Fibroblast of skin of right quadriceps (primary cell): Measurements from ENCODE around the gene ARNT2.
A peak's percentile ranks its signal among the peaks of the same experiment; 100 is the strongest.

Experiments used
- DNase-seq: peaks from one replicate; pipeline ENCODE4 v3.0.0-alpha.2; 2013

Gene ARNT2

DNA sequence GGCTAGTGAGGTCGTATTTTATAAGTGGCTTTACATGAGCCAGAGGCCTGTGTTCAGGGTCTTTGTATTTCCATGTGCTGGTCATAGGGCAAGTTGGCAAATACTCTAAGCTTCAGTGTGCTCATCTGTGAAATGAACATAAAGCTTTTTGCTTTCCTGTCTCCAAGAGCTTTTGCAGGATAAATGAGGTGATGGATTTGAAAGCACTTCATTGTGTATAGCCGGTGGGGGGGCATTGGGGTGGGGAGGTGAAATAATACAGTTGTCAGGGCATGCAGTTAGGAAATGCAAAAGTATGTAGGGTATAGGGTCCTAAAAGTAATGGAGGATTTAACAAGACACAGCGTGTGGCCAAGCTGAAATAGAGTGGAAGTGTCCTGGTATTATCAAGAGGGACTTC, 67.7 kb downstream of the ARNT2 start:
- no peak for DNase-seq

DNA sequence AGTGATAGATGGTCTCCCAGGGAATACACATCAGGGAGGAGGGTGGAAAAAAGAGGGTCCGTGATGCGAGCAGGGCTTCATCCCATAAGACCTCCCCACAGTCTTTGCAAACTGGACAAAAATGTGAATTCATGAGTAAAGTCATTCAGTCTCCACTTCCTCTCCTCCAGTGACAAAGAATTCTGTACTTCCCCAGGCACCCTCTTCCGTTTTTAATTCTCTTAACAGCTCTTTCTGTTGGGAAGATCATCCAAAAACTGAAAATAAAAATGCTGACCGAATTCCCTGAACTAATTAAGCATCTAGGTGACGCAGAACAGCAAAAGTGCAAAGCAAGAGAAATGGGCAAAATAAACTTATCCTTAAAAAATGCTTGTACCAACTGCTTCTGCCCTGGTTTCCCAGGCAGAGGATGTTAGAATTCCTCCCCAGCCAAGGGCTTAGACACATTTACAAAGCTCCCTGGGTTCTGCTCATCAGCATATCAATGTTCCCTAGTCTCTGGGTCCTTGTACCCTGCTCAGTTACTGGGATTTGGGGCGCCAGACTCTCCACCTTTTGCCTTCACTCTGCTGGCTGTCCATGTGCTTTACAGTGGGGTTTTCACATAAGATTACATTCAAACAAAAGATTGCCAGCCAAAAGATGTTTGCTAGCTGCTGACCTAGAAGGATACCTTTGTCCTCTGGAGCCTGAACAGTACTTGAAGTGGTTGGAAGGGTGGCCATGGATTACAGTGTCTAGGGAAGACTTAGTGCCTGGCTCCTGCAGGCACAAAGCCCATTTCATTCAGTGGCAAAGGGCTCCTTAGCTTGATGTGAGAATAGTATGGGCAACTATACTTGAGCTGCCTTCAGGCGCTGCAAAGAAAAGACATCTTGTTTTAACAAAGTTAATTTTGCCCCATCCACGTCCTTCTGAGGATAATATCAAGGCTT, 69.4 kb downstream of the ARNT2 start:
- no peak for DNase-seq

DNA sequence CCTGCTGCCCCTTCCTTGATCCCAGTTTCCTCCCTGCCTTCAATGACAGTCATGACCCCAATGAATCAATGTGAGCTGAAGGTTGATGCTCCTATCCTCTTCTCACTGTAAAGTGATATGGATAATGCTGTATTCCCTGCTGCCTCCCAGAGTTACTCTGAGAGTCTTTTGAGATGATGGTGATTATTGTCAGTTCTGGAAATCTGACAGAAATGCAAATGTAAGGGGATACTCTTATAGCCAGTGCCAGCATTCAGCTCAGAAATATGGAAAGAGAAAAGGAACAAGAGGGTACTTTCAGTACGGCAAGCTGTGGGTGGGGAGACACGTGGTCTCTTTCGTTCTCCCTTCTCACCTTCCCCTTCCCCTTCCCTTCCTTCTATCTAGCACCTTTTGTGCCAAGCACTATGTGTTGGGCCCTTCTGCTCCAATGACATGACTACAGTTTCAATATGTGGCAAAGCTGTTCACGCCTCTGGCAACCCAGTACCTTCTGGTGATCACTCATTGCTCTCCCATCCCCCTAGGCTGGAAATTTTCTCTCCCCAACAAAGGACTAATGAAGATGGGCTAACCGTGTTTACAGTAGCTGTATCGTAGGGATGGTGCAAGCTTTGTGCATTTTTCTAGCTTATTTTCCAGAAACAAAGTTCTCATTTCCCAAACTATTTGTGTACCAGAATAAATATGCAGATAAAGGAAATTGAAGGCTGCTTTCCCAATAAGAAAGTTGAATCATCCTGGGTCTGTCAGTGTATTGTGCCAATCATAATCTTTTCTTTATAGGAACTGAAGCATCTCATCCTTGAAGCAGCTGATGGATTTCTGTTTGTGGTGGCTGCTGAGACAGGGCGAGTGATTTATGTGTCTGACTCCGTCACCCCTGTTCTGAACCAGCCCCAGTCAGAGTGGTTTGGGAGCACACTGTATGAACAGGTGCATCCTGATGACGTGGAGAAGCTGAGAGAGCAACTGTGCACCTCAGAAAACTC, 70.3 kb downstream of the ARNT2 start:
- no peak for DNase-seq

DNA sequence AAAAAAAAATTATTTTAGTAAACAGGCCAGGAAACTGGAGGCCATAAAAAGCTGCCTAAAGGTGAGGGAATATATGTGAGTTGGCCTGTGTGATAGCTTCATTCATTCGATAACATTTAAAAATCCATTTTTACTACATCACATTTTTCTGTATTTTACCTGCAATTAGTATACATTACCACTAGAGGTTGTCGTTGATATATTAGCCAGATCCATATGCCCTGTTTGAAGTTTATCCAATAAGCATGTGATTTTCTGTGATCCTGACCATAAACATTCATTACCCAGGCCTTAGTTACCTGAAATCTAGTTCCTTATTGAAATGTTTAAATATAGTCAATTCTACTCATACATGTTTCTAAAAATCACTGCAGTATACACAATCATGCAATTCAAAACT, 71.4 kb downstream of the ARNT2 start:
- DNase-seq, result no peak

GRCh38 chr15:80476036-80476435, 71.9 kb downstream of the ARNT2 start:
- no peak for DNase-seq

GRCh38 chr15:80478075-80478474, 73.9 kb downstream of the ARNT2 start:
- DNase-seq, result peak; percentile 43

DNA sequence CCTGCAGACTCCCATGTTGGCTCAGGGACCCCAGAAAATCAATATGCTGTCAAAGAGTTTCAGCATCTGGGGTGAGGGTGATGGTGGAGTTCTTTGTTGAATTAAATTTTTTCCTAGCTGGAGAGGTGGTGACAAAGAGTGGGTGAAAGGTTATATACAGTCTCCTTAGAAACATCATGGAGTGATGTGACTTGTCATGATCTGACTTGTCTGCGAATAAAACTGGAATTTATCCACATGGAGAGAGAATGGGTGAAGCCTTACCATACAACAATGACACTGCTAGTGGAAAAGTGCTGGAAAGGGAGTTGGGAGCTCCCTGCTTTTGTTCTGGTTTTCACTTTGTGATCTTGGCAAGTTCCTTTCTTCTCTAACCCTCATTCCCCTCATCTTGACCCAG, 75.0 kb downstream of the ARNT2 start:
- DNase-seq, result no peak

GRCh38 chr15:80480171-80480811, 76.1 kb downstream of the ARNT2 start:
- no peak for DNase-seq

- DNase-seq, result peak; percentile 99
Measured at GRCh38 chr15:80480909-80481308, 76.7 kb downstream of the ARNT2 start.

- peak; percentile 42 for DNase-seq
Measured at GRCh38 chr15:80482696-80483095, 78.5 kb downstream of the ARNT2 start.

DNA sequence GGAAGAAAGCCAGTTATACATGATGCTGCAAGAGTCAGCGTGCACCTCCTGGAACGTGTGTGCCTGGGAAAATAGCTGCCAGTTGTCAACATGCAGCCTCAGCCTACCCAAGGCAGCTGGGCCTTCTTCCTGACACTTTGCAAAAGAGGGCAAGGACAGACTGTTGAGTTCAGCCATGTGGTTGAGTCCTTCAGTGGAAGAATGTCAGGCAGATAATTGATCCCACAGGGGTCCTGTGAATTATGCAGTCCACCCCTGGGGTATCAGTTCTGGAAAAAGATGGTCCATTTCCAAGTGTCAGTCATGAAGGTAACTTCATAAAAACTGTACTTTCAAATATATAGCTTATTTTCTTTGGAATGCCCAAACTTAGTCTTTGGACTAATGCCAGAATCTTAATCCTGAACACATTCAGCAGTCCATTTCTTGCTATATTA, 79.6 kb downstream of the ARNT2 start:
- peak; percentile 72 for DNase-seq

DNA sequence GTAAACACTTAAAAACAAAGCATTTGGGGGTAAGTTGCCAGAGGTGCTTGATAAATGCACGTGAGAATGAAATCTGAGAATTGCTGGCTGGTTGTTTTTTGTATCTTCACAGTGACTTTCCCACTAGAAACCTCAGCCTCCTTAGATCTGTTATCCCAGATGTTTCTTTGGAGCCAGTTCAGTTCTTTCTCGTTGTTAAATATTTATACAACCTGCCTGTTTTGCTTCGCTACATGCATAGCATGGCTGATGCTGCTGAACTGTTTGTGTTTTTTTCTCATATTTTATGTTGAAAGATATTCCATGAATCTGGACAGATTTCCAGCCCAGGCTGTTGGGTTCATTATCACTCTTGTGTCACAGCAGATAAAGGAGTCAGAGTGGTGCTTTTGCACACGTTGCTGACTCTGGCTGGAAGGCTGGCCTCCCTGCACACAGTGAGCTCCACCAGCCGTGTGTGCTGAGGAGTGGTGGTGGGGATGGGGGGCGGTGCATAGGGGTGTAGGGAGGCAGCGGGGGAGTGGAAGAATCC, 80.2 kb downstream of the ARNT2 start:
- no peak for DNase-seq

- DNase-seq, result no peak
Measured at GRCh38 chr15:80485370-80486164, 81.4 kb downstream of the ARNT2 start.

GRCh38 chr15:80487839-80488390, 83.7 kb downstream of the ARNT2 start:
- peak; percentile 71 for DNase-seq

DNA sequence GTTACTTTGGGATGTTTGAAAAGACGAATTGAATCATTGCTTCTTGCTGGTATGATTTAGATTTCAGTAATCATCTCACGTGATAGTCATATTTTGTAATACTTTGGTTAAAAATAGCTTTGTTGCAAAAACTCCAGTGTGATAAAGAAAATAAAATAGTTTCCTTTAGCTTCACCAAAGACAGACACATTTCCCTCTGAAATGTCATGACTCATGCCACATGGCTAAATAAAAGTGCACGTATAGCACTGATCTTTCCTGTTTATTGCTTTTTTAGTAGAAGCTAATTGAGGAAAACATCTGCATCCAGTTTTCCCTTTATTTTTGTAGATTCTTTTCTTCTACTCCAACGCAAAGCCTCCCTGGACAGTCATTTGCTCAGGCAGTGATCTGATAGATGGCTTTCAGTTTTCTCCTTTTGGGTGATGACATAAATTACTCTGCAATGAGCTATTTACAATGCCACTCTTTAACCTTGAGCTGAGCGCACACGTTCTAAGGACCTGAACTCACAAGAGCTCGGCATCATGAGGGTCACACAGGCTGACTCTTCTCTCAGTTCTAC, 84.9 kb downstream of the ARNT2 start:
- peak; percentile 98 for DNase-seq

- DNase-seq, result no peak
Measured at GRCh38 chr15:80490431-80490990, 86.3 kb downstream of the ARNT2 start.

GRCh38 chr15:80491163-80491847, 87.1 kb downstream of the ARNT2 start:
- DNase-seq, result no peak

DNA sequence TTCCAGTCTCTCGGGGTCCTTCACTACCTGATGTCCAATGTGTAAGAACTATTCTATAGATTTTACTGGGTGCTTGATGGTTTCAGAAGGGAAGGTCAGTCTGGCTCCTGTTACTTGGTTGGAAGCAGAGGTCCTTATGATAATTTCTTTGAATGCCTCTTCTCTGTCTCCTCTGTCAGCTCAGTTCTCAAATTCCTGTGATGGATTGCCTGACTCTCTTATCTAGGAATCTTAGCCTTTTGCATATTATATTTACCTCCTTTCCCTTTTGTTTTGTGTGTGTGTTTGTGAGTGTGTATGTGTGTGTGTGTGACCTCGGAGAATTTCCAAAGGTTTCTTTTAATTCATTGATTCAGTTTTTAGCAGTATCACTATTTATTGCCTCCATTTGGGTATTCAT, 88.2 kb downstream of the ARNT2 start:
- DNase-seq, result no peak

DNA sequence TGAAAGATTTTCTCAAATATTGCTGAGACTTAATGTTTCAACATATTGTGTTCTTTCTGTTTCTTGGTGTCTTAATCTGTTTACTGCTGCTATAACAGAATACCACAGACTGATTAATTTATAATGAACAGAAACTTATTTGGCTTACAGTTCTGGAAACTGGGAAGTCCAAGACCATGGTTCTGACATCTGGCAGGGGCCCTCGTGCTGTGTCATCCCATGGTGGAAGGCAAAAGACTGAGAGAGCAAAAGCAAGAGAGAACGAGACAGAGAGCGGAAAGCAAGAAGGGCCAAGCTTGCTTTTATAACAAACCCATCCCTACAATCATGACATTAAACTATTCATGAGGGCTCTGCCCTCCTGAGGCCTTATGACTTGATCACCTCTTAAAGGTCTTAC, 88.7 kb downstream of the ARNT2 start:
- no peak for DNase-seq

- DNase-seq, result peak; percentile 95
Measured at GRCh38 chr15:80494351-80494751, 90.2 kb downstream of the ARNT2 start.
